Fibroblast of the aortic adventitia (primary cell): ENCODE results near the gene RTN3. TPM values are rescaled to one million over a fixed set of nuclear protein-coding genes. Genes with fewer than 3 reads are reported as not detected.
"Not testable (repeated sequence)": the region's sequence is repeated elsewhere in the genome, so short reads cannot be mapped to it uniquely, and the experiment has no call there.

Experiments
- DNase-seq: peaks from one replicate; pipeline ENCODE4 v3.0.0-alpha.2; 2010; ENCODE audit warnings: low read depth
- H3K4me3 ChIP-seq: 2 replicates; pipeline ENCODE4 v1.5.1; 2011; ENCODE audit warnings: low read depth, mild to moderate bottlenecking, control low read depth, low read length, moderate library complexity
- CTCF ChIP-seq: IDR thresholded peaks from 2 replicates; pipeline ENCODE4 v1.5.1; 2011; ENCODE audit warnings: mild to moderate bottlenecking, low read length, control low read depth, inconsistent platforms; ENCODE audit not compliant: insufficient read depth
- total RNA-seq: library from RNA; depleted of rRNA; stranded (reverse); fragments of >200 nt; gene quantifications from 2 replicates; pipeline ENCODE4 v1.2.3, GENCODE V29; 2012; ENCODE audit warnings: low replicate concordance

Gene RTN3
- total RNA-seq: 151 and 168 TPM in 2 replicates

GRCh38 chr11:63681321-63682065 lies at the start of gene RTN3:
Gene RTN3, plus strand, starts transcription at chr11:63681500. Its CDS starts 137 bp downstream, at chr11:63681637.
- DNase-seq: peak; percentile 98
- TF ChIP-seq CTCF: no peak
- peak within 1 kb of the TSS; percentile 96 for H3K4me3 ChIP-seq

- TF ChIP-seq CTCF: peak; percentile 81
- no peak overlapping the region for H3K4me3 ChIP-seq
- DNase-seq: peak; percentile 76
These were observed 45.4 kb upstream of the RTN3 start for GRCh38 chr11:63635762-63636465.

DNA sequence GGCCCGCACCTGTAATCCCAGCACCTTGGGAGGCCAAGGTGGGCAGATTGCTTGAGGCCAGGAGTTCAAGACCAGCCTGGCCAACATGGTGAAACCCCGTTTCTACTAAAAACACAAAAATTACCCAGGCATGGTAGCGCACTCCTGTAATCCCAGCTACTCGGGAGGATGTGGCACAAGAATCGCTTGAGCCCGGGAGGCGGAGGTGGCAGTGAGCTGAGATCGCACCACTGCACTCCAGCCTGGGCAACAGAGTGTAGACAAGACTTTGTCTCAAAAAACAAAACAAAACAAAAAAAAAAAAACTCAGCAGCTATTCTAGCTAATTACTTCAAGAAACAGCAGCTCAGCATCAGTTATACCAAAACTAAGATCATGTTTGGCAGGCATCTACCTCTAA lies 42.9 kb upstream of the RTN3 start:
- H3K4me3 ChIP-seq, DNase-seq: not testable (repeated sequence)

- no peak overlapping the region for H3K4me3 ChIP-seq
- DNase-seq: peak; percentile 74
- TF ChIP-seq CTCF: peak; percentile 41
These were observed 42.0 kb upstream of the RTN3 start for GRCh38 chr11:63639199-63639832.

DNA sequence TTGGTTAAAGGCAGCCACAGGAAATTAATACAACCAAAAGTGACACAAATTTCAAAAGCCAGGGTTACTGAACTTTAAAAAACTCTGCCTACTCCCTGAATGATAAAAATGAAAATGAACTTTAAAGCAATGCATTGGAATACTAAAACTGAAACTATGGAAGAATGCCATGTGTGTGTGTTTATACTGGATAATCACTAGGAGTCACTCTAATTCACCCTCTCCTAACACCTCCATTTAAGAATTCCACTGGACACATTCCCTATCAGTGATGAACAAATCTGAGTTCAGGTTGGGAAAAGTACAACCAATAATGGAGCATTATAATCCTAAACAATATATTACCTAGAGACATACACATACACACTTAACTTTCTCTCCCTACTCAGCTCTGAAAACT lies 39.6 kb upstream of the RTN3 start:
- no peak overlapping the region for H3K4me3 ChIP-seq
- DNase-seq: peak; percentile 59
- no peak for TF ChIP-seq CTCF

GRCh38 chr11:63643205-63643604 lies 38.1 kb upstream of the RTN3 start:
- TF ChIP-seq CTCF: no peak
- H3K4me3 ChIP-seq: no peak overlapping the region
- DNase-seq: no peak

- DNase-seq: no peak
- no peak overlapping the region for H3K4me3 ChIP-seq
- no peak for TF ChIP-seq CTCF
These were observed 28.6 kb upstream of the RTN3 start for GRCh38 chr11:63652671-63653070.
